ENCODE measurements around the gene L3MBTL1. TPM values are rescaled to one million over a fixed set of nuclear protein-coding genes. Genes with fewer than 3 reads are reported as not detected.
A peak's percentile ranks its signal among the peaks of the same experiment; 100 is the strongest.

Gene L3MBTL1
- total and polyA plus RNA-seq, 2 of the 4 experiments (the other 2 are of a cell fraction): 2.2 to 4.5 TPM

- H2AK9ac ChIP-seq (replicated peaks; ENCODE audit: low read depth, low read length, poor library complexity): no peak overlapping the region
- H3K56ac ChIP-seq (ENCODE audit: extremely low read depth, insufficient read depth, low read length): no peak overlapping the region
- H3K27me3 ChIP-seq (ENCODE audit: control insufficient read depth, insufficient read depth, low read length): no peaks in the 10 kb centered on the region
- H2BK5ac ChIP-seq (ENCODE audit: low read depth, low read length, poor library complexity, severe bottlenecking): peak overlapping the region; percentile 11
- H4K20me1 ChIP-seq (ENCODE audit: insufficient read depth, low read length): peaks cover 58% of the 10 kb centered on the region
- no peak overlapping the region for H2BK15ac ChIP-seq (ENCODE audit: low read depth, low read length)
- CTCF ChIA-PET: no interaction called here
- 100% methylated on average over 2 of the region's 12 CpGs; no CpG with 5 or more reads in 1 of the 2 experiments for WGBS, 2 experiments (ENCODE audit: extremely low coverage in 2 of 2, insufficient read length in 1 of 2)
- intact Hi-C loops (cut with micrococcal nuclease): loop anchor here (2.0 to 10.0 kb wide), 2 partner anchors 56 to 746 kb away; no protein-coding TSS in a partner anchor
- H3K9ac ChIP-seq (ENCODE audit: low read depth, low read length): peak overlapping the region; percentile 65
- H3K4me2 ChIP-seq (ENCODE audit: low read depth, low read length): peak overlapping the region; percentile 100
- no peak overlapping the region for H2BK20ac ChIP-seq (ENCODE audit: low read depth, low read length)
- dilution Hi-C loops (cut with HindIII; ENCODE audit: low sequenced_read_pairs, unreplicated experiment): no loop called here
- peak overlapping the region; percentile 7; the same call in 1 of the 2 replicates for H3K27ac ChIP-seq (ENCODE audit: insufficient read depth, low read length)
- no peak overlapping the region for H4K5ac ChIP-seq (ENCODE audit: low read depth, low read length)
- peaks cover 36% of the 10 kb centered on the region for H3K36me3 ChIP-seq (ENCODE audit: control insufficient read depth, insufficient read depth, low read length)
- H3K23ac ChIP-seq (ENCODE audit: low read depth, low read length): peak overlapping the region; percentile 69; the same call in 1 of the 2 replicates
- POLR2A ChIA-PET (ENCODE audit: unreplicated experiment): interaction anchor here (0.7 kb wide), 1 partner anchor 17 kb away, joined by 4 read pairs; no protein-coding TSS in a partner anchor
- no peak overlapping the region for H2AFZ ChIP-seq (replicated peaks; ENCODE audit: low read length, poor library complexity)
- in situ Hi-C loops (cut with MboI; ENCODE audit: low sequenced_read_pairs): loop anchor here (10.0 kb wide), 1 partner anchor 636 kb away; no protein-coding TSS in a partner anchor
- H3K9me1 ChIP-seq (ENCODE audit: insufficient read depth, low read length): peaks cover 3% of the 10 kb centered on the region
- no peak overlapping the region for H4K8ac ChIP-seq (ENCODE audit: low read depth in 2 of 2, low read length in 2 of 2)
- peaks cover 23 to 46% of the 10 kb centered on the region in 2 experiments for H3K79me1 ChIP-seq (ENCODE audit: low read depth in 1 of 2, low read length in 2 of 2)
- no peak overlapping the region for H3K18ac ChIP-seq (ENCODE audit: low read depth, low read length)
- peak overlapping the region; percentile 50; the same call in 1 of the 2 replicates for H3K14ac ChIP-seq (replicated peaks; ENCODE audit: low read depth, low read length)
- peaks cover 4% of the 10 kb centered on the region; the same call in 1 of the 2 replicates for H3K4me1 ChIP-seq (ENCODE audit: control insufficient read depth, insufficient read depth, low read length)
- DNase-seq (peak; percentile 20), ATAC-seq (ENCODE audit: low read depth) (no peak)
- H2AK5ac ChIP-seq (ENCODE audit: low read depth, low read length): peak overlapping the region; percentile 25; the same call in 1 of the 2 replicates
- no peak overlapping the region for H2BK120ac ChIP-seq (ENCODE audit: low read depth, low read length)
- H3K4me3 ChIP-seq (ENCODE audit: insufficient read depth, low read depth, low read length): peak overlapping the region; percentile 54
- H3K4ac ChIP-seq (ENCODE audit: low read depth, low read length): peak overlapping the region; percentile 14; the same call in 1 of the 2 replicates
- no peaks in the 10 kb centered on the region for H3K9me3 ChIP-seq (ENCODE audit: control insufficient read depth, insufficient read depth, low read length)
- BruUV-seq (replicated peaks): no TSS peak
- H4K91ac ChIP-seq (ENCODE audit: insufficient read depth, low read depth, low read length): no peak overlapping the region
- TF ChIP-seq MAFK (IDR thresholded peaks at IDR 0.05; ENCODE audit: low read depth, low read length): no peak
- TF ChIP-seq CHD1 (IDR thresholded peaks at IDR 0.05; ENCODE audit: low read depth, low read length): no peak
- no peak for TF ChIP-seq USF2 (IDR thresholded peaks at IDR 0.05; ENCODE audit: low read depth, low read length)
- no peak for TF ChIP-seq CEBPB (IDR thresholded peaks at IDR 0.05; ENCODE audit: low read depth, low read length)
- no peak for TF ChIP-seq RCOR1 (IDR thresholded peaks at IDR 0.05; ENCODE audit: insufficient replicate concordance, low read length)
- no peak for TF ChIP-seq RAD21 (IDR thresholded peaks at IDR 0.05; ENCODE audit: low read length)
- TF ChIP-seq CTCF (conservative IDR thresholded peaks at IDR 0.05; ENCODE audit: low read depth, low read length): no peak
- no peak for TF ChIP-seq MXI1 (IDR thresholded peaks at IDR 0.05; ENCODE audit: borderline replicate concordance, low read depth, low read length)
- no peak for TF ChIP-seq FOS (IDR thresholded peaks at IDR 0.05; ENCODE audit: low read depth, low read length)
- no peak for TF ChIP-seq SMC3 (IDR thresholded peaks at IDR 0.05; ENCODE audit: low read depth, low read length)
- TF ChIP-seq POLR2A (IDR thresholded peaks at IDR 0.05; ENCODE audit: low read depth, low read length): no peak
- no peak for TF ChIP-seq NFE2L2 (IDR thresholded peaks at IDR 0.05; ENCODE audit: low read depth, low read length)
- TF ChIP-seq MAZ (IDR thresholded peaks at IDR 0.05; ENCODE audit: borderline replicate concordance, low read depth, low read length): no peak
Measured at GRCh38 chr20:43459022-43459942, 48.2 kb upstream of the L3MBTL1 start.

Measured in IMR-90 (cell line).